Tibial artery (tissue), 4 donors: ENCODE data around the gene SPEN.

Experiments used
- DNase-seq, 2 donors: peaks; one replicate each; pipeline ENCODE4 v3.0.0-alpha.2; 2019
- H3K27ac ChIP-seq, 2 donors: fragments of 200-600 bp; sonication (generic) in 1 of 2; 1 replicate in 1 of 2; 2 replicates in 1 of 2; pipeline ENCODE4 v1.5.1; 2018 to 2019; ENCODE audit warnings: mild to moderate bottlenecking in 1 of 2
- H3K27me3 ChIP-seq, 2 donors: fragments of 200-600 bp; sonication (generic) in 1 of 2; one replicate each; pipeline versions ENCODE4 v1.5.1 to v1.6.0; 2016 to 2019
- H3K36me3 ChIP-seq, 3 donors: fragments of 200-600 bp; sonication (generic) in 2 of 3; one replicate each; pipeline ENCODE4 v1.5.1; 2016 to 2019; ENCODE audit warnings: mild to moderate bottlenecking in 2 of 3
- H3K4me1 ChIP-seq, 4 donors: fragments of 200-600 bp; sonication (generic) in 2 of 4; 1 replicate in 3 of 4; 2 replicates in 1 of 4; pipeline ENCODE4 v1.5.1; 2016 to 2019
- H3K4me3 ChIP-seq, 2 donors: fragments of 200-600 bp; sonication (generic) in 1 of 2; 1 replicate in 1 of 2; 2 replicates in 1 of 2; pipeline ENCODE4 v1.5.1; 2018 to 2019; ENCODE audit warnings: mild to moderate bottlenecking in 2 of 2
- H3K9me3 ChIP-seq, 3 donors: fragments of 200-600 bp; sonication (generic) in 1 of 3; one replicate each; pipeline ENCODE4 v1.5.1; 2016 to 2019
- intact Hi-C: fragments of 100-400 bp; cut with DNase I; formaldehyde crosslinking; loops from one replicate; pipeline ENCODE4 v1.15.0; 2023; ENCODE audit warnings: low total_unique reads
- TF ChIP-seq, protein P1 (sequence below), 2 experiments: fragments of 200-600 bp in 1 of 2; fragments of 450-650 bp in 1 of 2; IDR thresholded peaks; one replicate each; pipeline ENCODE4 v1.5.1; 2017 to 2019; ENCODE audit warnings: antibody characterized with exemption in 2 of 2, mild to moderate bottlenecking in 1 of 2, moderate library complexity in 1 of 2

The SPEN gene

DNA sequence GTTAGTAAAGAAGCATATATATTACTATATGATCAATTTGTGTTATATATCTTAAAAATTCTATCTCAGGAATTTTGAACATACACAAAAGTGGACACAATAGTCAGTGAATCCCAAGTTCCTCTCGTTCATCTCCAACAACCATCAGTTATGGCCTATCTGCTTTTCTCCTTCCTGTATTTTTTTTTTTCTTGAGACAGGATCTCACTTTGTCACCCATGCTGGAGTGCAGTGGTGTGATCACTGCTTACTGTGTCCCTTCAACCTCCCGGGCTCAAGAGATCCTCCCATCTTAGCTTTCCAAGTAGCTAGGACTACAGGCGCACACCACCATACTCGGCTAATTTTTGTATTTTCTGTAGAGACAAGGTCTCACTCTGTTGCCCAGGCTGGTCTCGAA, 9.4 kb downstream of the SPEN start:
- TF ChIP-seq, protein P1, sequence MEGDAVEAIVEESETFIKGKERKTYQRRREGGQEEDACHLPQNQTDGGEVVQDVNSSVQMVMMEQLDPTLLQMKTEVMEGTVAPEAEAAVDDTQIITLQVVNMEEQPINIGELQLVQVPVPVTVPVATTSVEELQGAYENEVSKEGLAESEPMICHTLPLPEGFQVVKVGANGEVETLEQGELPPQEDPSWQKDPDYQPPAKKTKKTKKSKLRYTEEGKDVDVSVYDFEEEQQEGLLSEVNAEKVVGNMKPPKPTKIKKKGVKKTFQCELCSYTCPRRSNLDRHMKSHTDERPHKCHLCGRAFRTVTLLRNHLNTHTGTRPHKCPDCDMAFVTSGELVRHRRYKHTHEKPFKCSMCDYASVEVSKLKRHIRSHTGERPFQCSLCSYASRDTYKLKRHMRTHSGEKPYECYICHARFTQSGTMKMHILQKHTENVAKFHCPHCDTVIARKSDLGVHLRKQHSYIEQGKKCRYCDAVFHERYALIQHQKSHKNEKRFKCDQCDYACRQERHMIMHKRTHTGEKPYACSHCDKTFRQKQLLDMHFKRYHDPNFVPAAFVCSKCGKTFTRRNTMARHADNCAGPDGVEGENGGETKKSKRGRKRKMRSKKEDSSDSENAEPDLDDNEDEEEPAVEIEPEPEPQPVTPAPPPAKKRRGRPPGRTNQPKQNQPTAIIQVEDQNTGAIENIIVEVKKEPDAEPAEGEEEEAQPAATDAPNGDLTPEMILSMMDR (IDR thresholded peaks at IDR 0.05): no peak

DNA sequence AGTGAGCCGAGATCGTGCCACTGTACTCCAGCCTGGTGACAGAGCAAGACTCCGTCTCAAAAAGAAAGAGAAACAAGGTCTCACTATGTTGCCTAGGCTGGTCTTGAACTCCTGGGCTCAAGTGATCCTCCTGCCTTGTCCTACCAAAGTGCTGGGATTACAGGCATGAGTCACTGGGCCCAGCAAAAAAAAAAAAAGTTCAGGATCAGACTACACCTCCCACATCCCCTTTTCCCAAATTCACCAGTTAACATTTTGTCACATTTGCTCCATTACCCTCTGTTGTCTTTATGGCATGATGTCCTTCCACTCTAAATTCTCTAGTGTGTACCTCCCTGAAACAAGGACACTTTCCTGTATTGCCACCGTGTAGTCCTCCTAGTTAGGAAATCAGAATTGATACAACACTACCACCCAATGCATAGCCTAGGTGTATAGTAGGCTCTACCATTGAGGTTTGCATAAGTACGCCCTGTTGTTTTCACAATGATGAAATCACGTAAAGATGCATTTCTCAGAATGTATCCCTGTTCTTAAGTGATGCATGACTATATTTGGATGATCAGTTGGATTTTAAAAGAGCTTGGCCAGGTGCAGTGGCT, 10.7 kb downstream of the SPEN start:
- no peak overlapping the region for H3K27ac ChIP-seq
- H3K27me3 ChIP-seq: no peaks in the 10 kb centered on the region
- peaks cover 0 to 81% (median 28%) of the 10 kb centered on the region in 4 donors for H3K4me1 ChIP-seq
- no peak overlapping the region for H3K4me3 ChIP-seq
- TF ChIP-seq, protein P1 (IDR thresholded peaks at IDR 0.05): no peak
- intact Hi-C loops: loop anchor here (5.0 kb wide), 1 partner anchor 454 kb away; no protein-coding TSS in a partner anchor
- DNase-seq: no peak
- no peaks in the 10 kb centered on the region for H3K9me3 ChIP-seq
- H3K36me3 ChIP-seq: no peaks in the 10 kb centered on the region

More for the DNA sequence above, 9.4 kb downstream of the SPEN start:
- peaks cover 0 to 81% (median 40%) of the 10 kb centered on the region in 4 donors for H3K4me1 ChIP-seq
- H3K27ac ChIP-seq: no peak overlapping the region
- no peaks in the 10 kb centered on the region for H3K36me3 ChIP-seq
- H3K9me3 ChIP-seq: no peaks in the 10 kb centered on the region
- H3K27me3 ChIP-seq: no peaks in the 10 kb centered on the region
- intact Hi-C loops: loop anchor here (5.0 kb wide), 1 partner anchor 455 kb away; no protein-coding TSS in a partner anchor
- DNase-seq: no peak
- no peak overlapping the region for H3K4me3 ChIP-seq

DNA sequence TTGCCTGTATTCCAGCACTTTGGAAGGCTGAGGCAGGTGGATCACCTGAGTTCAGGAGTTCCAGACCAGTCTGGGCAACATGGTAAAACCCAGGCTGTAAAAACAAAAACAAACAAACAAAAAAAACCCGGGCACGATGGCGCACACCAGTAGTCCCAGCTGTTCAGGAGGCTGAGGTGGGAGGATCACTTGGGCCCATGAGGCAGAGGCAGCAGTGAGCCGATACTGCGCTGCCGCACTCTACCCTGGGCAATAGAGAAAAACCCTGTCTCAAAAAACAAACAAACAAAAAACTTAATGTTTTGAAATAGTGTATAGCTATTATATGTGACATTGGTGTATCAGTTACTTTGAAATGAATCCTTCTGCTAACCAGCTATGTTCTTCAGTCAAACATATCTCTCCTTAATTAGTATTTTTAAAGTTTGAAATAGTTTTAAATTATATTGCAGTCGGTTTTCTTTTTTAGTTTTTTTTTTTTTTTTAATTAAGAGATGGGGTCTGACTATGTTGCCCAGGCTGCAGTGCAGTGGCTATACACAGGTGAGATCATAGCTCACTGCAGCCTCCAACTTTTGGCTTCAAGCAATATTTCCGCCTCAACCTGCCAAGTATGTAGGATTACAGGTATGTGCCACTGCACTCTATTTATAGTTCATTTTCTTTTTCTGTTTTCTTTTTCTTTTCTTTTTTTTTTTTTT, 11.3 kb downstream of the SPEN start:
- intact Hi-C loops: loop anchor here (5.0 kb wide), 1 partner anchor 453 kb away; no protein-coding TSS in a partner anchor
- TF ChIP-seq, protein P1 (IDR thresholded peaks at IDR 0.05): no peak
- peaks cover 0 to 81% (median 25%) of the 10 kb centered on the region in 4 donors for H3K4me1 ChIP-seq
- DNase-seq: no peak
- H3K27me3 ChIP-seq: no peaks in the 10 kb centered on the region
- H3K9me3 ChIP-seq: no peaks in the 10 kb centered on the region
- no peak overlapping the region for H3K4me3 ChIP-seq
- no peaks in the 10 kb centered on the region for H3K36me3 ChIP-seq
- H3K27ac ChIP-seq: no peak overlapping the region

DNA sequence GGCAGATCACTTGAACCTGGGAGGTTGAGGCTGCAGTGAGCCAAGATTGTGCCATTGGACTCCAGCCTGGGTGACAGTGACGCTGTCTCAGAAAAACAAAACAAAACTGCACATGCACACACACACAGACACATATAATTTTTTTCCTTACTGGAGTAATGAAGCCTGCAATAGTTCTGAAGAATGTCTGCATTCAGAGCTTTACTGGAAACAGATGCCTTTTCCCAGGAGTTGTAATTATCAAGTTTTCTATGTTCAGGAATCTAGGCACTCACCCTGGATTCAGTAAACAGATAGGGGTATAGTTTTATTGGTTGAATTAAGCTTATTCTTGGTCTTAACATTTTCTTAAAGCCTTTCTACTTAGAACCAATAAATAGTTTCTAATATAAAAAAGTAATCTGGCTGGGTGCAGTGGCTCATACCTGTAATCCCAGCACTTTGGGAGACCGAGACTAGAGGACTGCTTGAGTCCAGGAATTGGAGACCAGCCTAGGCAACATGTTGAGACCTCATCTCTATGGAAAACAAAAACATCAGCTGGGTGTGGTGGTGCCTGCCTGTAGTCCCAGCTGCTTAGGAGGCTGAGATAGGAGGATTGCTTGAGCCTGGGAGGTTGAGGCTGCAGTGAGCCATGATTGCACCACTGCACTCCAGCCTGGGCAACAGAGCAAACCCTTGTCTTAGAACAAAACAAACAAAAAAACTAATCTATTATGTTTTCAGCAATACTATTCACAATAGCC, 15.8 kb downstream of the SPEN start:
- no peak for DNase-seq
- intact Hi-C loops: no loop called here
- Histone ChIP-seq H3K27ac (peak overlapping the region in 1 of 2 donors; percentile 8), H3K4me3 (no peak overlapping the region), H3K9me3 (no peaks in the 10 kb centered on the region), H3K36me3 (no peaks in the 10 kb centered on the region), H3K27me3 (no peaks in the 10 kb centered on the region), H3K4me1 (peaks cover 0 to 85% (median 28%) of the 10 kb centered on the region in 4 donors)
- TF ChIP-seq, protein P1 (IDR thresholded peaks at IDR 0.05): no peak

DNA sequence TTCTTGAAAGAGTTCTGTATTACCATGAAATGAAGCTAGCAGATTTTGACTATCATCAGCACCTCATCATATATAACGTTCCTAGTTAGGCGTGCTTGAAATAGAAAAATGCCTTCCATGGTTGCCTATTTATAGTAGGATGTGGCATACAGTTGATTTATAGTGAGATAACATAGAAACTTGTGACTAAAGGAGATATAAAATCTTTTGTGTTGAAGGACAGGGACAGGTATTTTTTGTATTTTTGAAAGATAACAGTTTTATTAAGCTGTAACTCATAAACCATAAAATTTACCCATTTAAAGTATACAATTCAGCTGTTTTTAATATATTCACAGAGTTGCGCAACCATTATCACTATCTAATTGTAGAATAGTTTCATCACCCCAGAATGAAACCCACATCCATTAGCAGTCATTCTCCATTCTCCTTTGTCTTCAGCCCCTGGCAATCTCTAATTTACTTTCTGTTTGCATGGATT, 19.3 kb downstream of the SPEN start:
- Histone ChIP-seq H3K9me3 (no peaks in the 10 kb centered on the region), H3K4me1 (peaks cover 0 to 79% (median 28%) of the 10 kb centered on the region in 4 donors), H3K4me3 (no peak overlapping the region), H3K27ac (no peak overlapping the region), H3K27me3 (no peaks in the 10 kb centered on the region), H3K36me3 (no peaks in the 10 kb centered on the region)
- intact Hi-C loops: no loop called here
- DNase-seq: no peak
- TF ChIP-seq, protein P1 (IDR thresholded peaks at IDR 0.05): no peak
